Skin epidermis (tissue), 12 donors: Measurements from ENCODE around the gene ADRA1B.
A peak's percentile ranks its signal among the peaks of the same experiment; 100 is the strongest.

Experiments
- H3K27ac ChIP-seq, 21 experiments: fragments of 200-600 bp; sonication (generic) in 11 of 21; one replicate each; pipeline ENCODE4 v1.5.0; 2020; ENCODE audit warnings: mild to moderate bottlenecking in 3 of 21, inconsistent platforms in 2 of 21, moderate library complexity in 2 of 21
- H3K4me3 ChIP-seq, 7 experiments: fragments of 200-600 bp; sonication (generic) in 2 of 7; one replicate each; pipeline ENCODE4 v1.5.0; 2020; ENCODE audit warnings: inconsistent platforms in 2 of 7, mild to moderate bottlenecking in 2 of 7, moderate library complexity in 1 of 7

Gene ADRA1B

GRCh38 chr5:159915904-159916840 is at the start of gene ADRA1B:
TSS of gene ADRA1B (plus strand) at chr5:159916482. CDS start at chr5:159916906, 424 bp downstream.
- Histone ChIP-seq H3K27ac (peak within 1 kb of the TSS in 1 of 21 experiments; percentile 39), H3K4me3 (peak within 1 kb of the TSS in 5 of 7 experiments; percentile 6 to 45 (median 27))

GRCh38 chr5:159873680-159874079 is 42.6 kb upstream of the ADRA1B start:
- Histone ChIP-seq H3K4me3 (no peak overlapping the region), H3K27ac (no peak overlapping the region)

- no peak overlapping the region for H3K27ac ChIP-seq
- no peak overlapping the region for H3K4me3 ChIP-seq
These were observed 42.0 kb upstream of the ADRA1B start for GRCh38 chr5:159874263-159874662.

GRCh38 chr5:159877016-159877415 is 39.3 kb upstream of the ADRA1B start:
- H3K4me3 ChIP-seq = no peak overlapping the region
- H3K27ac ChIP-seq = no peak overlapping the region

GRCh38 chr5:159877894-159878448 is 38.3 kb upstream of the ADRA1B start:
- H3K4me3 ChIP-seq = no peak overlapping the region
- peak overlapping the region in 3 of 21 experiments; percentile 7 to 79 (median 71) for H3K27ac ChIP-seq

- H3K27ac ChIP-seq = no peak overlapping the region
- no peak overlapping the region for H3K4me3 ChIP-seq
These were observed 37.3 kb upstream of the ADRA1B start for GRCh38 chr5:159878988-159879471.

GRCh38 chr5:159880676-159881075 is 35.6 kb upstream of the ADRA1B start:
- Histone ChIP-seq H3K27ac (no peak overlapping the region), H3K4me3 (no peak overlapping the region)

- Histone ChIP-seq H3K4me3 (no peak overlapping the region), H3K27ac (no peak overlapping the region)
These were observed 34.3 kb upstream of the ADRA1B start for GRCh38 chr5:159881967-159882366.

GRCh38 chr5:159883522-159883950 is 32.7 kb upstream of the ADRA1B start:
- Histone ChIP-seq H3K4me3 (no peak overlapping the region), H3K27ac (no peak overlapping the region)

GRCh38 chr5:159884917-159885620 is 31.2 kb upstream of the ADRA1B start:
- H3K27ac ChIP-seq = no peak overlapping the region
- H3K4me3 ChIP-seq = no peak overlapping the region

- H3K4me3 ChIP-seq = no peak overlapping the region
- H3K27ac ChIP-seq = no peak overlapping the region
These were observed 30.0 kb upstream of the ADRA1B start for GRCh38 chr5:159886296-159886695.

GRCh38 chr5:159887050-159887449 is 29.2 kb upstream of the ADRA1B start:
- Histone ChIP-seq H3K4me3 (no peak overlapping the region), H3K27ac (no peak overlapping the region)

GRCh38 chr5:159888860-159889259 is 27.4 kb upstream of the ADRA1B start:
- no peak overlapping the region for H3K27ac ChIP-seq
- no peak overlapping the region for H3K4me3 ChIP-seq

GRCh38 chr5:159890141-159890540 is 26.1 kb upstream of the ADRA1B start:
- no peak overlapping the region for H3K27ac ChIP-seq
- no peak overlapping the region for H3K4me3 ChIP-seq

GRCh38 chr5:159891371-159891770 is 24.9 kb upstream of the ADRA1B start:
- no peak overlapping the region for H3K4me3 ChIP-seq
- H3K27ac ChIP-seq = no peak overlapping the region

- Histone ChIP-seq H3K4me3 (no peak overlapping the region), H3K27ac (peak overlapping the region in 1 of 21 experiments; percentile 0)
These were observed 23.1 kb upstream of the ADRA1B start for GRCh38 chr5:159893040-159893695.

GRCh38 chr5:159894149-159894720 is 22.0 kb upstream of the ADRA1B start:
- peak overlapping the region in 1 of 21 experiments; percentile 0 for H3K27ac ChIP-seq
- H3K4me3 ChIP-seq = no peak overlapping the region

- no peak overlapping the region for H3K27ac ChIP-seq
These were observed 18.4 kb upstream of the ADRA1B start for GRCh38 chr5:159897786-159898393.

More at GRCh38 chr5:159897786-159898393, 18.4 kb upstream of the ADRA1B start:
- H3K4me3 ChIP-seq = no peak overlapping the region
